HepG2 (cell line): ENCODE measurements around the gene SGIP1.

ENCODE experiments used
- CBX5 ChIP-seq: sonication (generic); formaldehyde crosslinking; IDR thresholded peaks from 2 replicates; pipeline ENCODE4 v1.4.0; 2020; ENCODE audit warnings: missing genetic modification reagents, borderline replicate concordance
- CHD2 ChIP-seq: IDR thresholded peaks from 2 replicates; pipeline ENCODE4 v1.6.1; 2011; ENCODE audit warnings: low read depth, low read length, improper control_type of control experiment
- ETV6 ChIP-seq: sonication (generic); formaldehyde crosslinking; conservative IDR thresholded peaks from 2 replicates; pipeline ENCODE4 v1.4.0; 2020; ENCODE audit warnings: missing genetic modification reagents
- HNF4A ChIP-seq: sonication (generic); formaldehyde crosslinking; IDR thresholded peaks from 2 replicates; pipeline ENCODE4 v1.4.0; 2020; ENCODE audit warnings: missing genetic modification reagents
- MBD4 ChIP-seq: IDR thresholded peaks from 2 replicates; pipeline ENCODE4 v1.6.1; 2012; ENCODE audit warnings: low read length, inconsistent platforms, borderline replicate concordance
- PCBP1 ChIP-seq: fragments of 200-400 bp; formaldehyde crosslinking; IDR thresholded peaks from 2 replicates; pipeline ENCODE4 v1.6.1; 2017; ENCODE audit warnings: mild to moderate bottlenecking, low read depth, low read length, borderline replicate concordance
- ZC3H4 ChIP-seq: sonication (generic); formaldehyde crosslinking; IDR thresholded peaks from 2 replicates; pipeline ENCODE4 v1.4.0; 2020; ENCODE audit warnings: missing genetic modification reagents, borderline replicate concordance
- ZNF776 ChIP-seq: sonication (generic); formaldehyde crosslinking; IDR thresholded peaks from 2 replicates; pipeline ENCODE4 v1.4.0; 2020; ENCODE audit warnings: mild to moderate bottlenecking, missing genetic modification reagents
- TF ChIP-seq, protein P1 (sequence below): sonication (generic); formaldehyde crosslinking; IDR thresholded peaks from 2 replicates; pipeline ENCODE4 v1.4.0; 2020; ENCODE audit warnings: mild to moderate bottlenecking, missing genetic modification reagents, borderline replicate concordance

DNA sequence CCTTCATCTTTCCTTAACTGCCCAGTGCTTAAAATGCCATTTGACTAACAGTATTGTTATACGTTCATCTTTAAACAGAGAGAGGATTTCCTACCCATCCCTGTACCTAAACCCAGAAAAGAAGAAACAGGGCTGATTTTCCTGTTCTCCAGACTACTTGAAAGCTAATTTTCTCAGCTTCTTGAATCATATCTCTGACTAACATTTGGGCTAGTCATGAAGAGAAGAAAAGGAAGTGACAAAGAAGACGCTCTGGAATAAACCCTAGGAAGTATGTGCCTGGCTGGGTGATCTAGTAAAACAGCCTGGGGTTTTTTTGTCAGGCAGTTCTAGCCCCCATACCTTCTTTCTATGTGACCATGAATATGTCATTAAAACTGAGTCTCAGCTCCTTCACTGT, 44.8 kb upstream of the SGIP1 start:
- TF ChIP-seq HNF4A (CRISPR knock-in tag) (no peak), ZC3H4 (CRISPR knock-in tag) (no peak), ZNF776 (CRISPR knock-in tag) (no peak), ETV6 (no peak), PCBP1 (no peak), CBX5 (CRISPR knock-in tag) (no peak), CHD2 (no peak), MBD4 (no peak)
- TF ChIP-seq, protein P1, sequence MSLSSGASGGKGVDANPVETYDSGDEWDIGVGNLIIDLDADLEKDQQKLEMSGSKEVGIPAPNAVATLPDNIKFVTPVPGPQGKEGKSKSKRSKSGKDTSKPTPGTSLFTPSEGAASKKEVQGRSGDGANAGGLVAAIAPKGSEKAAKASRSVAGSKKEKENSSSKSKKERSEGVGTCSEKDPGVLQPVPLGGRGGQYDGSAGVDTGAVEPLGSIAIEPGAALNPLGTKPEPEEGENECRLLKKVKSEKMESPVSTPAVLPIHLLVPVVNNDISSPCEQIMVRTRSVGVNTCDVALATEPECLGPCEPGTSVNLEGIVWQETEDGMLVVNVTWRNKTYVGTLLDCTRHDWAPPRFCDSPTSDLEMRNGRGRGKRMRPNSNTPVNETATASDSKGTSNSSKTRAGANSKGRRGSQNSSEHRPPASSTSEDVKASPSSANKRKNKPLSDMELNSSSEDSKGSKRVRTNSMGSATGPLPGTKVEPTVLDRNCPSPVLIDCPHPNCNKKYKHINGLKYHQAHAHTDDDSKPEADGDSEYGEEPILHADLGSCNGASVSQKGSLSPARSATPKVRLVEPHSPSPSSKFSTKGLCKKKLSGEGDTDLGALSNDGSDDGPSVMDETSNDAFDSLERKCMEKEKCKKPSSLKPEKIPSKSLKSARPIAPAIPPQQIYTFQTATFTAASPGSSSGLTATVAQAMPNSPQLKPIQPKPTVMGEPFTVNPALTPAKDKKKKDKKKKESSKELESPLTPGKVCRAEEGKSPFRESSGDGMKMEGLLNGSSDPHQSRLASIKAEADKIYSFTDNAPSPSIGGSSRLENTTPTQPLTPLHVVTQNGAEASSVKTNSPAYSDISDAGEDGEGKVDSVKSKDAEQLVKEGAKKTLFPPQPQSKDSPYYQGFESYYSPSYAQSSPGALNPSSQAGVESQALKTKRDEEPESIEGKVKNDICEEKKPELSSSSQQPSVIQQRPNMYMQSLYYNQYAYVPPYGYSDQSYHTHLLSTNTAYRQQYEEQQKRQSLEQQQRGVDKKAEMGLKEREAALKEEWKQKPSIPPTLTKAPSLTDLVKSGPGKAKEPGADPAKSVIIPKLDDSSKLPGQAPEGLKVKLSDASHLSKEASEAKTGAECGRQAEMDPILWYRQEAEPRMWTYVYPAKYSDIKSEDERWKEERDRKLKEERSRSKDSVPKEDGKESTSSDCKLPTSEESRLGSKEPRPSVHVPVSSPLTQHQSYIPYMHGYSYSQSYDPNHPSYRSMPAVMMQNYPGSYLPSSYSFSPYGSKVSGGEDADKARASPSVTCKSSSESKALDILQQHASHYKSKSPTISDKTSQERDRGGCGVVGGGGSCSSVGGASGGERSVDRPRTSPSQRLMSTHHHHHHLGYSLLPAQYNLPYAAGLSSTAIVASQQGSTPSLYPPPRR (CRISPR knock-in tag), result no peak
